ENCODE data around the gene MLC1. TPM values are rescaled to one million over a fixed set of nuclear protein-coding genes. Genes with fewer than 3 reads are reported as not detected.

MLC1 gene
- total RNA-seq, 2 donors from 2014 or later: not detected

DNA sequence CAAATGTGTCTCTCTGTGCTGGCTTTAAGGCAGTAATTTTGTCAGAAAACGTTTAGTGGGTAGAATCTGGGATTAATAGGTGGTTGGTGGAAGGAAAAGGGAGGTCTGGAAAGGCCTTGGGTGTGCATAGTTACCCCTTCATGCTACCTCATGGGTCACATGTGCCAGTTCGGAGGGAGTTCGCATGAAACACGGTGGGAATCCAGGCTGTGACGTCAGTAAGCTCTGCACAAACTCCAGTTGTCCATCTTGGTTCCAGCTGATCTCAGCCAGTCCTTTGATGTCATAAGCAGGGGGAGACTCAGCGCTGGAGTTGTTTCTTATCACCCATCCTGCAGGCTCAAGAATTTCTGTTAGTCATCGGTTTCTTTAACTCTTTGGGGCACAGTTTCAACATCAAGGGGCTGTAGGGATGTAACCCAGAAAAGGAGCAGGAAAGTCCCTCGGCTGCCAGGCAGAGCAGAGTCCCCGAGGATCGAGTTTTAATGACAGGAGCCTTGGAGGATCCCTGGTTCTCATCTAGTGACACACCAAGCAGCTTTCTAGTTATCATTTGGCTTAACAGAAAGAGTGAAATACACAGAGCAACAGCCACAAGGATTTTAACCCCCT lies 33.4 kb upstream of the MLC1 start:
- ATAC-seq (peak; percentile 33), DNase-seq (peak in 1 of 4 donors; percentile 18)
- Histone ChIP-seq H3K4me3 (no peak overlapping the region), H3K27me3 (no peaks in the 10 kb centered on the region), H3K9me3 (no peaks in the 10 kb centered on the region), H3K36me3 (replicated peaks in 1 of 2; ENCODE audit: insufficient read depth in 1 of 2, low read depth in 2 of 2) (no peaks in the 10 kb centered on the region), H3K4me1 (no peaks in the 10 kb centered on the region), H3K27ac (no peak overlapping the region)
- TF ChIP-seq, protein P1, sequence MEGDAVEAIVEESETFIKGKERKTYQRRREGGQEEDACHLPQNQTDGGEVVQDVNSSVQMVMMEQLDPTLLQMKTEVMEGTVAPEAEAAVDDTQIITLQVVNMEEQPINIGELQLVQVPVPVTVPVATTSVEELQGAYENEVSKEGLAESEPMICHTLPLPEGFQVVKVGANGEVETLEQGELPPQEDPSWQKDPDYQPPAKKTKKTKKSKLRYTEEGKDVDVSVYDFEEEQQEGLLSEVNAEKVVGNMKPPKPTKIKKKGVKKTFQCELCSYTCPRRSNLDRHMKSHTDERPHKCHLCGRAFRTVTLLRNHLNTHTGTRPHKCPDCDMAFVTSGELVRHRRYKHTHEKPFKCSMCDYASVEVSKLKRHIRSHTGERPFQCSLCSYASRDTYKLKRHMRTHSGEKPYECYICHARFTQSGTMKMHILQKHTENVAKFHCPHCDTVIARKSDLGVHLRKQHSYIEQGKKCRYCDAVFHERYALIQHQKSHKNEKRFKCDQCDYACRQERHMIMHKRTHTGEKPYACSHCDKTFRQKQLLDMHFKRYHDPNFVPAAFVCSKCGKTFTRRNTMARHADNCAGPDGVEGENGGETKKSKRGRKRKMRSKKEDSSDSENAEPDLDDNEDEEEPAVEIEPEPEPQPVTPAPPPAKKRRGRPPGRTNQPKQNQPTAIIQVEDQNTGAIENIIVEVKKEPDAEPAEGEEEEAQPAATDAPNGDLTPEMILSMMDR (IDR thresholded peaks at IDR 0.05): no peak
- TF ChIP-seq POLR2A (IDR thresholded peaks at IDR 0.05): no peak
- intact Hi-C loops (cut with DNase I): no loop called here
- 22 to 27% methylated on average over 10 of the region's 10 CpGs for WGBS, 2 donors

DNA sequence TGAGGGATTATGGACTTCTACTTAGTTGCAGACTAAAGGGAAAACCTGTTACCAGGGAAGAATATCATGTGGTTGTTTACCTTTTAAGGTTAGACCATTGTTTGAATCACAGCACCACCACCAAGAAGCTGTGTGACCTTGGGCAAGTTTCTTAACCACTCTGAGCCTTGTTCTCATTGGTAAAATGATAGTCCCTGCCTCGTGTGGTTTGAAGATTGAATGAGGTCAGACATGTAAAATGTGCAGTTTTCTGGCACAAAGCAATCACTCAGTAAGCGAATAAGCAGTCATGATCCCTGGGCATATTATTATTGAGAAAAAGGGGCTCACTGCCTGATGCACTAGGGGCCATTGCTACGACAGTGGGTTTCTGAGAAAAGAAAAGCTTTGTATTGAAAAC lies 32.9 kb upstream of the MLC1 start:
- H3K4me1 ChIP-seq: no peaks in the 10 kb centered on the region
- no peak overlapping the region for H3K27ac ChIP-seq
- no peaks in the 10 kb centered on the region for H3K36me3 ChIP-seq (replicated peaks in 1 of 2; ENCODE audit: insufficient read depth in 1 of 2, low read depth in 2 of 2)
- H3K27me3 ChIP-seq: no peaks in the 10 kb centered on the region
- DNase-seq: no peak
- no peak overlapping the region for H3K4me3 ChIP-seq
- no peak for ATAC-seq
- H3K9me3 ChIP-seq: no peaks in the 10 kb centered on the region
- TF ChIP-seq POLR2A (IDR thresholded peaks at IDR 0.05): no peak
- TF ChIP-seq, protein P1 (IDR thresholded peaks at IDR 0.05): no peak
- WGBS, 2 donors: 57 to 70% methylated on average over 3 of the region's 3 CpGs
- intact Hi-C loops (cut with DNase I): no loop called here

DNA sequence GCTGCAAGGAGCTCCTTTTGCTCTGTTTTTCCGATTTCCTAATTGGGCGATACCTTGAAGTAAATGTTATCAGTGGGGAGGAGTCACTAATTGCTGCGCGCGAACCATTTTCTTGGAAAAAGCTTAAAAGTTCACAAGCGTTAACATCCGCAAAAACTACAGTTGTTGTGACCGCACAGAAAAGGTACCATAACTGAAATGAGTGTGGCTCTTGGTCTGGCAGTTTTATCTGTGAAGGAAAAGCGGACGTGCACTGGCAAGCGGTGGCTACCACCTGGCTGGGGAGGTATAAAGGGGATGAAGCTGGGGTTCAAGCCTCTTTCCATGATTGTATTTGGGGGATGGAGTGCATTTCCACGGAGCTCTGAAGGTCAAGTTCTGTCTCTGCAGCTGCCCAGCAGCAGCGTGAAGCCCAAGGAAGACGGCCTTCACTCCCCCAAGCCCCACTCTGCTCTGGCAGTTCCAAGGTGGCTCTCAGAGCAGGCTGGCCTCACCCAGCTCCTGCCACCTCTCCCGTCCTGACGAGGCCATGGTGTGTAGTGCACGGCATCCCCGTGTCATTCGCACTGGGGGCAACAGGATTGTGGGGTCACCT lies 32.0 kb upstream of the MLC1 start:
- ATAC-seq (no peak), DNase-seq (no peak)
- intact Hi-C loops (cut with DNase I): no loop called here
- 81 to 82% methylated on average over 19 of the region's 19 CpGs for WGBS, 2 donors
- no peaks in the 10 kb centered on the region for H3K4me1 ChIP-seq
- no peaks in the 10 kb centered on the region for H3K36me3 ChIP-seq (replicated peaks in 1 of 2; ENCODE audit: insufficient read depth in 1 of 2, low read depth in 2 of 2)
- H3K4me3 ChIP-seq: no peak overlapping the region
- H3K9me3 ChIP-seq: no peaks in the 10 kb centered on the region
- TF ChIP-seq POLR2A (IDR thresholded peaks at IDR 0.05): no peak
- TF ChIP-seq, protein P1 (IDR thresholded peaks at IDR 0.05): no peak
- H3K27ac ChIP-seq: no peak overlapping the region
- no peaks in the 10 kb centered on the region for H3K27me3 ChIP-seq

DNA sequence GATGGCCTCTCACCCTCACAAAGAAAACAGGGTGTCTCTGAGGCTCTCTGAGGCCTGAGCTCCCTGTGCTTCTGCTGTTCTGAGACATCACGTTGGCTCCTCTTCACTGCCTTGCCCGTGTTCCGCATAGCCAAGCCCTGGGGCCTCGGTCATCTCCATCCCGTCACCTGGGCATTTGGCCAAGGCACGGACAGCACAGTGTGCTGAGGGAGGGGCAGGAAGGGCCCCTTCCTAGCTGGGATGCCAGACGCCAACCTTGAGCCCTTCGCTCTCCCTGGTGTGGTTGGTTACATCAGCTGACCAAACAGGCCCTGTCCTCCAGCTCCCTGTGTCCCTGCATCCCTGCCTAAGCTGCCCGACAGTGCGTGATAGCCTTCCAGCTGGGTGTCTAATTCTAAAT lies 30.5 kb upstream of the MLC1 start:
- Histone ChIP-seq H3K36me3 (replicated peaks in 1 of 2; ENCODE audit: insufficient read depth in 1 of 2, low read depth in 2 of 2) (no peaks in the 10 kb centered on the region), H3K4me1 (no peaks in the 10 kb centered on the region), H3K27me3 (no peaks in the 10 kb centered on the region), H3K9me3 (no peaks in the 10 kb centered on the region), H3K4me3 (no peak overlapping the region), H3K27ac (no peak overlapping the region)
- intact Hi-C loops (cut with DNase I): no loop called here
- no peak for TF ChIP-seq POLR2A (IDR thresholded peaks at IDR 0.05)
- TF ChIP-seq, protein P1 (IDR thresholded peaks at IDR 0.05): no peak
- peak in 1 of 4 donors; percentile 27 for DNase-seq
- no peak for ATAC-seq
- 61 to 70% methylated on average over 10 of the region's 10 CpGs for WGBS, 2 donors

Data from body of pancreas (tissue), 4 donors.